HepG2 (cell line): ENCODE results near the gene PLEKHA6. TPM values are rescaled to one million over a fixed set of nuclear protein-coding genes. Genes with fewer than 3 reads are reported as not detected.

Experiments
- ATAC-seq: fragments of 200-7000 bp; cut with Tn5 transposase; 3 replicates; pipeline ENCODE4 v1.9.1; 2020; ENCODE audit warnings: mild to moderate bottlenecking, moderate library complexity
- BruUV-seq: library from RNA; stranded (reverse); fragments of 400-500 nt; replicated peaks from 2 replicates; lab custom pipeline; 2021; lab: Mats Ljungman, UMichigan
- CTCF ChIA-PET: fragments of 300-600 bp; formaldehyde crosslinking; extraction: SDS; loops from one replicate; lab custom pipeline; 2021; ENCODE audit warnings: low total read pairs, inconsistent platforms, low intra/inter-chr PET ratio; lab: Yijun Ruan, JAX
- POLR2A ChIA-PET: fragments of 350-600 bp; sonication (Branson Sonifier 250); formaldehyde crosslinking; loops from one replicate; lab custom pipeline; 2020; ENCODE audit warnings: antibody characterized with exemption, inconsistent platforms; lab: Yijun Ruan, JAX
- DNase-seq: peaks from one replicate; pipeline ENCODE4 v3.0.0-alpha.2; 2015; ENCODE audit warnings: low spot score
- FAIRE-seq: peaks from 3 replicates; lab custom pipeline; 2011; peaks lifted over from hg19 to GRCh38; lab: Jason Lieb, UNC
- H2AFZ ChIP-seq: one replicate; pipeline ENCODE4 v1.6.1; 2011; ENCODE audit warnings: low read length, inconsistent platforms
- H3K27ac ChIP-seq: fragments of 300-600 bp; 3 replicates; pipeline ENCODE4 v1.8.0; 2011; ENCODE audit warnings: mixed run types, mild to moderate bottlenecking, mixed read lengths, low read length, inconsistent platforms; ENCODE audit not compliant: insufficient read depth; ENCODE audit errors: extremely low read length
- H3K27me3 ChIP-seq, 2 experiments: fragments of 200-600 bp in 1 of 2; 2 replicates in 1 of 2; 3 replicates in 1 of 2; pipeline versions ENCODE4 v1.6.0 to v1.8.0; 2011; ENCODE audit warnings: low read length in 2 of 2, mild to moderate bottlenecking in 2 of 2, moderate library complexity in 2 of 2, inconsistent platforms in 1 of 2; ENCODE audit not compliant: insufficient read depth in 2 of 2, control insufficient read depth in 1 of 2
- H3K36me3 ChIP-seq, 2 experiments: fragments of 200-600 bp in 1 of 2; replicated peaks in 1 of 2; 2 replicates in 1 of 2; 3 replicates in 1 of 2; pipeline versions ENCODE4 v1.5.1 to v1.8.0; 2011; ENCODE audit warnings: low read length in 2 of 2, inconsistent platforms in 1 of 2; ENCODE audit not compliant: insufficient read depth in 2 of 2, control insufficient read depth in 1 of 2
- H3K4me1 ChIP-seq: 2 replicates; pipeline ENCODE4 v1.5.1; 2012; ENCODE audit warnings: low read length, inconsistent platforms; ENCODE audit not compliant: insufficient read depth
- H3K4me2 ChIP-seq: 2 replicates; pipeline ENCODE4 v1.6.0; 2011; ENCODE audit warnings: low read depth, low read length, inconsistent platforms
- H3K4me3 ChIP-seq, 3 experiments: fragments of 200-600 bp in 1 of 3; sonication (generic), shearing (Covaris generic) in 1 of 3; replicated peaks in 1 of 3; 2 replicates each; pipeline ENCODE4 v1.5.1; 2011 to 2016; ENCODE audit warnings: low read length in 3 of 3, inconsistent platforms in 2 of 3, low read depth in 2 of 3, mild to moderate bottlenecking in 2 of 3, control low read depth in 1 of 3, mixed read lengths in 1 of 3; ENCODE audit not compliant: insufficient read depth in 1 of 3
- H3K79me2 ChIP-seq: one replicate; pipeline ENCODE4 v1.6.1; 2011; ENCODE audit warnings: low read length, inconsistent platforms; ENCODE audit not compliant: insufficient read depth
- H3K9ac ChIP-seq: 2 replicates; pipeline ENCODE4 v1.6.0; 2011; ENCODE audit warnings: mild to moderate bottlenecking, low read depth, low read length, inconsistent platforms; ENCODE audit not compliant: insufficient read depth
- H3K9me3 ChIP-seq: 2 replicates; pipeline ENCODE4 v1.5.1; 2012; ENCODE audit warnings: mild to moderate bottlenecking, low read length
- H4K20me1 ChIP-seq: 2 replicates; pipeline ENCODE4 v1.6.0; 2011; ENCODE audit warnings: inconsistent platforms, mild to moderate bottlenecking, low read length, moderate library complexity; ENCODE audit not compliant: insufficient read depth
- ETV6 ChIP-seq: sonication (generic); formaldehyde crosslinking; conservative IDR thresholded peaks from 2 replicates; pipeline ENCODE4 v1.4.0; 2020; ENCODE audit warnings: missing genetic modification reagents
- IRX3 ChIP-seq: sonication (generic); formaldehyde crosslinking; IDR thresholded peaks from 2 replicates; pipeline ENCODE4 v1.8.1; 2023; ENCODE audit warnings: mild to moderate bottlenecking, low read depth, missing genetic modification reagents, borderline replicate concordance
- MTA3 ChIP-seq: sonication (generic); formaldehyde crosslinking; IDR thresholded peaks from 2 replicates; pipeline ENCODE4 v1.4.0; 2020; ENCODE audit warnings: missing genetic modification reagents
- MXI1 ChIP-seq: IDR thresholded peaks from 3 replicates; pipeline ENCODE4 v1.6.1; 2012; ENCODE audit warnings: low read depth, low read length, inconsistent platforms, borderline replicate concordance
- PPARG ChIP-seq: conservative IDR thresholded peaks from 2 replicates; pipeline ENCODE4 v1.6.1; 2016; ENCODE audit warnings: missing biosample characterization, missing genetic modification reagents
- SRF ChIP-seq: IDR thresholded peaks from 2 replicates; pipeline ENCODE4 v1.6.1; 2011; ENCODE audit warnings: mild to moderate bottlenecking, low read depth, low read length, moderate library complexity
- ZNF253 ChIP-seq: sonication (generic); formaldehyde crosslinking; IDR thresholded peaks from 2 replicates; pipeline ENCODE4 v1.8.0; 2022; ENCODE audit warnings: mild to moderate bottlenecking, missing genetic modification reagents, borderline replicate concordance
- ZNF431 ChIP-seq: sonication (generic); formaldehyde crosslinking; IDR thresholded peaks from 2 replicates; pipeline ENCODE4 v1.9.0; 2022; ENCODE audit warnings: missing genetic modification reagents, low read depth, mild to moderate bottlenecking, borderline replicate concordance
- WGBS: methylation state at CpG from one replicate; pipeline ENCODE4 v1.1.6; 2017; ENCODE audit warnings: low lambda C conversion rate; 5-methylcytosine and 5-hydroxymethylcytosine counted together
- in situ Hi-C: cut with HindIII; loops from 2 replicates; pipeline ENCODE4 v1.10.0; 2017; ENCODE audit warnings: low pct_unique_long_range_greater_than_20kb; ENCODE audit not compliant: extremely low pct_ligation_motif_present
- intact Hi-C: fragments of 100-400 bp; cut with micrococcal nuclease; formaldehyde crosslinking; loops from one replicate; pipeline ENCODE4 v1.10.0; 2022; ENCODE audit not compliant: unreplicated experiment
- polyA plus RNA-seq, 8 experiments: library from polyadenylated mRNA; depleted of rRNA in 3 of 8; stranded (reverse) in 7 of 8; unstranded in 1 of 8; fragments of >200 nt; fragmentation: Illumina TruSeq in 4 of 8; extraction: Trizol in 4 of 8; gene quantifications; 2 replicates each; pipeline versions ENCODE4 v1.2.1 to v1.2.3, GENCODE V29; 2011 to 2016; ENCODE audit warnings: low read depth in 4 of 8, missing spikeins in 1 of 8, mixed read lengths in 1 of 8; ENCODE audit not compliant: insufficient read depth in 1 of 8
- total RNA-seq, 5 experiments: library from RNA; depleted of rRNA; stranded (reverse); fragments of >200 nt; fragmentation: Illumina TruSeq; extraction: Trizol; gene quantifications; 2 replicates each; pipeline ENCODE4 v1.2.3, GENCODE V29; 2016; ENCODE audit warnings: low read depth in 1 of 5
- TF ChIP-seq, protein P1 (sequence below): sonication (generic); formaldehyde crosslinking; IDR thresholded peaks from 2 replicates; pipeline ENCODE4 v1.5.0; 2020; ENCODE audit warnings: missing genetic modification reagents, mild to moderate bottlenecking, borderline replicate concordance
- TF ChIP-seq, protein P2 (sequence below): sonication (generic); formaldehyde crosslinking; IDR thresholded peaks from 2 replicates; pipeline ENCODE4 v1.4.0; 2020; ENCODE audit warnings: missing genetic modification reagents, borderline replicate concordance
- TF ChIP-seq, protein P3 (sequence below): IDR thresholded peaks from 2 replicates; pipeline ENCODE4 v1.6.1; 2016; ENCODE audit warnings: low read depth

Gene PLEKHA6
- total and polyA plus RNA-seq, 2 of the 13 experiments (the other 11 are each of a cell fraction or from before 2014, with no cell fraction given): 5.3 to 11.4 TPM

DNA sequence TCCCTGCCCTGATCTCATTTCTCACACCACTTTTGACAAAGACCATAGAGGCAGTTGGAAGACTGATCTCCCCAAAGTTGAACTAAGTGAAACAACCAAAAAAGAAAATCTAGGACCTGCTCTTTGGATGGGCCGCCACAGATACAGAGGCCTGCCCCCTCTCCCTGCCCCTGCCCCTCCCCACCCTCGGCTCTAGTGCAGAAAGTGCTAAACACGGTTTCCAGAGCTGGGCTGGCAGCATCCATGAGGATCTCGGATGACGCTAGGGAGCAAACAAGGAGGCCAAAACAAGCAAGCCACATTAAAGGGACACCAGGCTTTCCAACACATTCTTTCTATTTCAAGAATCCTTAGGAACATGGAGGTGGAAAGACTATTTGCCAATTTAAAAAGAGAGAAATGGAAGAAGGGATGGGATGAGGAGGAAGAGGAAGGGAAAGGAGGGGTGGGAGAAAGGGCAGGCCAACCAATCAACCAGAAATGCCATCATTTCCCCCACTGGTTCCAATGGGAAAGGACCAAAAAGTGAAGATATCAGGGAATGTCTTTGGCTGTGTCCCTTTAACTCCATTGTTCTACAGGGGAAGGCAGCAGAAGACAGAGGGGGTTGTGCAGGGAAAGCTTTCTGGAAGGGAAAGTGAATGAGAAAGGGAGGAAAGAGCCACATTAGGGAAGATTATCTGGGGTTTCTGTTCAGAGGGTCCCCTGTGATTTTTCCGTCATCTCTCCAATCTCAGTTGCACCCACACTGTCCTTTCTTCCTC lies 107.6 kb downstream of the PLEKHA6 start:
- Histone ChIP-seq H3K4me3 (no peak overlapping the region), H3K27me3 (no peaks in the 10 kb centered on the region), H3K9ac (no peak overlapping the region), H3K36me3 (peaks cover 4 to 6% of the 10 kb centered on the region in 2 experiments; a peak in 4 of 5 replicates), H3K27ac (no peak overlapping the region), H4K20me1 (no peaks in the 10 kb centered on the region), H3K4me2 (no peak overlapping the region), H3K4me1 (peaks cover 25% of the 10 kb centered on the region), H3K9me3 (no peaks in the 10 kb centered on the region), H2AFZ (no peak overlapping the region), H3K79me2 (no peaks in the 10 kb centered on the region)
- no peak for ATAC-seq
- no peak for FAIRE-seq
- intact Hi-C loops: no loop called here
- 91% methylated on average over 6 of the region's 6 CpGs for WGBS
- no TSS peak for BruUV-seq
- POLR2A ChIA-PET: no interaction called here
- CTCF ChIA-PET: no interaction called here
- no peak for DNase-seq
- in situ Hi-C loops: no loop called here
- TF ChIP-seq IRX3 (CRISPR knock-in tag) (no peak), SRF (no peak), ZNF253 (no peak), ETV6 (CRISPR knock-in tag) (no peak), PPARG (no peak)

DNA sequence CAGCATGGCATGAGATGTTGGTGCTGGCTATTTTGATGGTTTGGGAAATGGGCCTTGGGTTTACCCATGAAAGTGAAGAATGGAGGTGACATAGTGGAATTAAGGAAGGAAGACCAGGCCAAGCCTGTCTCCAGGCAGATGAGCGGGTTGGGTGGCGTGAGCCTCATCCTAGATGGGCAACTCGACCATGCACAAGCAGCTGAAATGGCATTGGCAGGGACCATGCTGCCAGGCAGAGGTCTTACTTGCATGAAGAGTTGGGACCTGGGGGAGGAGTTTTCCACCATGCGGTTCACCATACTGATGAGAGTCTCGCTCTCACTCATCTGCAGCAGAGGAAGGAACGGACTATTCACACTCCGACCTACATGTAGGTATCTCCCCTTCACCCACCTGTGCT lies 108.4 kb downstream of the PLEKHA6 start:
- no peaks in the 10 kb centered on the region for H3K27me3 ChIP-seq
- H2AFZ ChIP-seq: no peak overlapping the region
- H3K36me3 ChIP-seq: peaks cover 0 to 1% of the 10 kb centered on the region in 2 experiments; a peak in 3 of 5 replicates
- FAIRE-seq (no peak), ATAC-seq (no peak)
- peaks cover 25% of the 10 kb centered on the region for H3K4me1 ChIP-seq
- H3K4me2 ChIP-seq: no peak overlapping the region
- no peak overlapping the region for H3K27ac ChIP-seq
- no peaks in the 10 kb centered on the region for H3K79me2 ChIP-seq
- CTCF ChIA-PET: no interaction called here
- no peaks in the 10 kb centered on the region for H3K9me3 ChIP-seq
- no peak overlapping the region for H3K9ac ChIP-seq
- in situ Hi-C loops: no loop called here
- no peaks in the 10 kb centered on the region for H4K20me1 ChIP-seq
- TF ChIP-seq, protein P1, sequence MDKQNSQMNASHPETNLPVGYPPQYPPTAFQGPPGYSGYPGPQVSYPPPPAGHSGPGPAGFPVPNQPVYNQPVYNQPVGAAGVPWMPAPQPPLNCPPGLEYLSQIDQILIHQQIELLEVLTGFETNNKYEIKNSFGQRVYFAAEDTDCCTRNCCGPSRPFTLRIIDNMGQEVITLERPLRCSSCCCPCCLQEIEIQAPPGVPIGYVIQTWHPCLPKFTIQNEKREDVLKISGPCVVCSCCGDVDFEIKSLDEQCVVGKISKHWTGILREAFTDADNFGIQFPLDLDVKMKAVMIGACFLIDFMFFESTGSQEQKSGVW (CRISPR knock-in tag): no peak
- TF ChIP-seq, protein P2, sequence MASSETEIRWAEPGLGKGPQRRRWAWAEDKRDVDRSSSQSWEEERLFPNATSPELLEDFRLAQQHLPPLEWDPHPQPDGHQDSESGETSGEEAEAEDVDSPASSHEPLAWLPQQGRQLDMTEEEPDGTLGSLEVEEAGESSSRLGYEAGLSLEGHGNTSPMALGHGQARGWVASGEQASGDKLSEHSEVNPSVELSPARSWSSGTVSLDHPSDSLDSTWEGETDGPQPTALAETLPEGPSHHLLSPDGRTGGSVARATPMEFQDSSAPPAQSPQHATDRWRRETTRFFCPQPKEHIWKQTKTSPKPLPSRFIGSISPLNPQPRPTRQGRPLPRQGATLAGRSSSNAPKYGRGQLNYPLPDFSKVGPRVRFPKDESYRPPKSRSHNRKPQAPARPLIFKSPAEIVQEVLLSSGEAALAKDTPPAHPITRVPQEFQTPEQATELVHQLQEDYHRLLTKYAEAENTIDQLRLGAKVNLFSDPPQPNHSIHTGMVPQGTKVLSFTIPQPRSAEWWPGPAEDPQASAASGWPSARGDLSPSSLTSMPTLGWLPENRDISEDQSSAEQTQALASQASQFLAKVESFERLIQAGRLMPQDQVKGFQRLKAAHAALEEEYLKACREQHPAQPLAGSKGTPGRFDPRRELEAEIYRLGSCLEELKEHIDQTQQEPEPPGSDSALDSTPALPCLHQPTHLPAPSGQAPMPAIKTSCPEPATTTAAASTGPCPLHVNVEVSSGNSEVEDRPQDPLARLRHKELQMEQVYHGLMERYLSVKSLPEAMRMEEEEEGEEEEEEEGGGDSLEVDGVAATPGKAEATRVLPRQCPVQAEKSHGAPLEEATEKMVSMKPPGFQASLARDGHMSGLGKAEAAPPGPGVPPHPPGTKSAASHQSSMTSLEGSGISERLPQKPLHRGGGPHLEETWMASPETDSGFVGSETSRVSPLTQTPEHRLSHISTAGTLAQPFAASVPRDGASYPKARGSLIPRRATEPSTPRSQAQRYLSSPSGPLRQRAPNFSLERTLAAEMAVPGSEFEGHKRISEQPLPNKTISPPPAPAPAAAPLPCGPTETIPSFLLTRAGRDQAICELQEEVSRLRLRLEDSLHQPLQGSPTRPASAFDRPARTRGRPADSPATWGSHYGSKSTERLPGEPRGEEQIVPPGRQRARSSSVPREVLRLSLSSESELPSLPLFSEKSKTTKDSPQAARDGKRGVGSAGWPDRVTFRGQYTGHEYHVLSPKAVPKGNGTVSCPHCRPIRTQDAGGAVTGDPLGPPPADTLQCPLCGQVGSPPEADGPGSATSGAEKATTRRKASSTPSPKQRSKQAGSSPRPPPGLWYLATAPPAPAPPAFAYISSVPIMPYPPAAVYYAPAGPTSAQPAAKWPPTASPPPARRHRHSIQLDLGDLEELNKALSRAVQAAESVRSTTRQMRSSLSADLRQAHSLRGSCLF (CRISPR knock-in tag): no peak
- no peak for TF ChIP-seq MXI1
- TF ChIP-seq, protein P3, sequence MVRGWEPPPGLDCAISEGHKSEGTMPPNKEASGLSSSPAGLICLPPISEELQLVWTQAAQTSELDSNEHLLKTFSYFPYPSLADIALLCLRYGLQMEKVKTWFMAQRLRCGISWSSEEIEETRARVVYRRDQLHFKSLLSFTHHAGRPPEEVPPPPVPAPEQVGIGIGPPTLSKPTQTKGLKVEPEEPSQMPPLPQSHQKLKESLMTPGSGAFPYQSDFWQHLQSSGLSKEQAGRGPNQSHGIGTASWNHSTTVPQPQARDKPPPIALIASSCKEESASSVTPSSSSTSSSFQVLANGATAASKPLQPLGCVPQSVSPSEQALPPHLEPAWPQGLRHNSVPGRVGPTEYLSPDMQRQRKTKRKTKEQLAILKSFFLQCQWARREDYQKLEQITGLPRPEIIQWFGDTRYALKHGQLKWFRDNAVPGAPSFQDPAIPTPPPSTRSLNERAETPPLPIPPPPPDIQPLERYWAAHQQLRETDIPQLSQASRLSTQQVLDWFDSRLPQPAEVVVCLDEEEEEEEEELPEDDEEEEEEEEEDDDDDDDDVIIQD: no peak
- TF ChIP-seq ZNF431 (CRISPR knock-in tag): no peak
- no peak for TF ChIP-seq MTA3 (CRISPR knock-in tag)
- TF ChIP-seq, all 625 proteins: peak for 0
- 91% methylated on average over 7 of the region's 7 CpGs for WGBS
- DNase-seq: no peak
- no TSS peak for BruUV-seq
- intact Hi-C loops: no loop called here
- H3K4me3 ChIP-seq: no peak overlapping the region
- POLR2A ChIA-PET: no interaction called here
